ENCODE measurements around the gene APOBEC2. TPM values are rescaled to one million over a fixed set of nuclear protein-coding genes. Genes with fewer than 3 reads are reported as not detected.

APOBEC2 gene
- total and polyA plus RNA-seq, 8 donors: 7.2 to 36.7 (median 11.3) TPM; not detected in 3

- H3K36me3 ChIP-seq: peaks cover 62 to 92% (median 89%) of the 10 kb centered on the region in 4 donors
- H3K4me3 ChIP-seq: no peak overlapping the region
- H3K9me3 ChIP-seq: no peaks in the 10 kb centered on the region
- no peaks in the 10 kb centered on the region for H3K27me3 ChIP-seq
- H3K4me1 ChIP-seq: no peaks in the 10 kb centered on the region
- no peak overlapping the region for H3K27ac ChIP-seq
- 62 to 85% (median 68%) methylated on average over 3 of the region's 3 CpGs for WGBS, 5 donors
- intact Hi-C loops (cut with DNase I; ENCODE audit: low total_unique reads): no loop called here
- no peak for DNase-seq
- TF ChIP-seq EP300 (IDR thresholded peaks at IDR 0.05) (no peak), POLR2A (IDR thresholded peaks at IDR 0.05) (no peak), POLR2AphosphoS5 (IDR thresholded peaks at IDR 0.05) (no peak), CTCF (IDR thresholded peaks at IDR 0.05) (no peak)
These were observed 45.4 kb downstream of the APOBEC2 start for GRCh38 chr6:41098366-41098765.

GRCh38 chr6:41100871-41101287, 47.9 kb downstream of the APOBEC2 start:
- H3K36me3 ChIP-seq: peaks cover 38 to 67% (median 64%) of the 10 kb centered on the region in 4 donors
- WGBS, 5 donors: 80 to 92% (median 89%) methylated on average over 41 to 42 of the region's 42 CpGs
- H3K27ac ChIP-seq: no peak overlapping the region
- H3K27me3 ChIP-seq: no peaks in the 10 kb centered on the region
- DNase-seq: peak in 1 of 2 donors; percentile 5
- no peaks in the 10 kb centered on the region for H3K9me3 ChIP-seq
- intact Hi-C loops (cut with DNase I; ENCODE audit: low total_unique reads): no loop called here
- H3K4me1 ChIP-seq: no peaks in the 10 kb centered on the region
- TF ChIP-seq POLR2A (IDR thresholded peaks at IDR 0.05): no peak
- TF ChIP-seq POLR2AphosphoS5 (IDR thresholded peaks at IDR 0.05): no peak
- TF ChIP-seq EP300 (IDR thresholded peaks at IDR 0.05): no peak
- TF ChIP-seq CTCF (IDR thresholded peaks at IDR 0.05): no peak
- no peak overlapping the region for H3K4me3 ChIP-seq

- no peak for TF ChIP-seq POLR2AphosphoS5 (IDR thresholded peaks at IDR 0.05)
- TF ChIP-seq POLR2A (IDR thresholded peaks at IDR 0.05): no peak
- TF ChIP-seq CTCF (IDR thresholded peaks at IDR 0.05): no peak
- TF ChIP-seq EP300 (IDR thresholded peaks at IDR 0.05): no peak
- Histone ChIP-seq H3K36me3 (peaks cover 8 to 44% (median 36%) of the 10 kb centered on the region in 4 donors), H3K4me3 (no peak overlapping the region), H3K4me1 (no peaks in the 10 kb centered on the region), H3K9me3 (no peaks in the 10 kb centered on the region), H3K27ac (no peak overlapping the region), H3K27me3 (no peaks in the 10 kb centered on the region)
- WGBS, 5 donors: 87 to 92% (median 88%) methylated on average over 3 of the region's 3 CpGs
- intact Hi-C loops (cut with DNase I; ENCODE audit: low total_unique reads): no loop called here
- no peak for DNase-seq
These were observed 50.8 kb downstream of the APOBEC2 start for GRCh38 chr6:41103847-41104246.

GRCh38 chr6:41111017-41111416, 58.0 kb downstream of the APOBEC2 start:
- Histone ChIP-seq H3K4me1 (no peaks in the 10 kb centered on the region), H3K9me3 (no peaks in the 10 kb centered on the region), H3K27ac (no peak overlapping the region), H3K36me3 (peaks cover 0 to 11% (median 6%) of the 10 kb centered on the region in 4 donors), H3K27me3 (no peaks in the 10 kb centered on the region), H3K4me3 (no peak overlapping the region)
- intact Hi-C loops (cut with DNase I; ENCODE audit: low total_unique reads): no loop called here
- 42 to 86% (median 66%) methylated on average over 3 of the region's 3 CpGs for WGBS, 5 donors
- TF ChIP-seq EP300 (IDR thresholded peaks at IDR 0.05) (no peak), POLR2A (IDR thresholded peaks at IDR 0.05) (no peak), CTCF (IDR thresholded peaks at IDR 0.05) (no peak), POLR2AphosphoS5 (IDR thresholded peaks at IDR 0.05) (no peak)
- DNase-seq: no peak

Other genes with a start within 250 kb of the APOBEC2 start
- gene UNC5CL, start 14.0 kb upstream of the APOBEC2 start, total RNA-seq: 10 to 100 TPM in 4 of 5 donors, 1 to 10 TPM in 1; 2.3 to 84.8 (median 58.3) TPM
- gene UNC5CL, start 14.0 kb upstream of the APOBEC2 start, polyA plus RNA-seq: 10 to 100 TPM in 1 of 3 donors, 1 to 10 TPM in 2; 4.4 to 13.0 (median 9.7) TPM
- gene TSPO2, start 10.7 kb upstream of the APOBEC2 start, total RNA-seq: not detected
- 1 to 10 TPM in 1 of 3 donors, under 1 TPM in 2; 0.15 to 1.4 (median 0.92) TPM for gene TSPO2, start 10.7 kb upstream of the APOBEC2 start, polyA plus RNA-seq
- 10 to 100 TPM in 3 of 5 donors, 1 to 10 TPM in 2; 1.2 to 39.7 (median 26.4) TPM for gene OARD1, start 19.2 kb downstream of the APOBEC2 start, total RNA-seq
- gene OARD1, start 19.2 kb downstream of the APOBEC2 start, polyA plus RNA-seq: 10 to 100 TPM; 36.1 to 69.0 (median 36.6) TPM
- 10 to 100 TPM in 4 of 5 donors, 1 to 10 TPM in 1; 8.1 to 35.0 (median 20.0) TPM for gene NFYA, start 19.8 kb downstream of the APOBEC2 start, total RNA-seq
- gene NFYA, start 19.8 kb downstream of the APOBEC2 start, polyA plus RNA-seq: 1 to 10 TPM; 5.0 to 7.6 (median 5.9) TPM
- gene TREML1, start 101.1 kb downstream of the APOBEC2 start, total RNA-seq: not detected
- not detected for gene TREML1, start 101.1 kb downstream of the APOBEC2 start, polyA plus RNA-seq
- 10 to 100 TPM in 1 of 5 donors, not detected in 4; 19.9 TPM for gene TREM2, start 109.9 kb downstream of the APOBEC2 start, total RNA-seq
- gene TREM2, start 109.9 kb downstream of the APOBEC2 start, polyA plus RNA-seq: 1 to 10 TPM in 2 of 3 donors, under 1 TPM in 1; 0.23 to 5.0 (median 1.5) TPM
- under 1 TPM in 1 of 5 donors, not detected in 4; 0.37 TPM for gene TREML2, start 147.9 kb downstream of the APOBEC2 start, total RNA-seq
- gene TREML2, start 147.9 kb downstream of the APOBEC2 start, polyA plus RNA-seq: under 1 TPM in 2 of 3 donors, not detected in 1; 0.08 to 0.12 TPM
- gene TREML4, start 175.1 kb downstream of the APOBEC2 start, total RNA-seq: not detected
- not detected for gene TREML4, start 175.1 kb downstream of the APOBEC2 start, polyA plus RNA-seq
- gene TREM1, start 233.5 kb downstream of the APOBEC2 start, total RNA-seq: 1 to 10 TPM in 1 of 5 donors, not detected in 4; 1.7 TPM
- 1 to 10 TPM in 1 of 3 donors, under 1 TPM in 1, not detected in 1; 0.10 to 7.7 TPM for gene TREM1, start 233.5 kb downstream of the APOBEC2 start, polyA plus RNA-seq

All from stomach (tissue), 9 donors.